HG03442 (cell line): Measurements from ENCODE around the gene SMARCD3.

Experiments used
- ATAC-seq: cut with Tn5 transposase; IDR thresholded peaks from one replicate; pipeline ENCODE4 v1.9.1; 2021; ENCODE audit warnings: mild to moderate bottlenecking, moderate library complexity; ENCODE audit not compliant: unreplicated experiment

Gene SMARCD3

GRCh38 chr7:151273651-151274390 lies 25.3 kb upstream of the SMARCD3 start:
- ATAC-seq: no peak

- ATAC-seq: no peak
Measured at GRCh38 chr7:151272877-151273276, 24.4 kb upstream of the SMARCD3 start.

- no peak for ATAC-seq
Measured at GRCh38 chr7:151272405-151272804, 23.9 kb upstream of the SMARCD3 start.

- no peak for ATAC-seq
Measured at GRCh38 chr7:151271699-151272355, 23.3 kb upstream of the SMARCD3 start.

GRCh38 chr7:151269511-151269910 lies 21.0 kb upstream of the SMARCD3 start:
- no peak for ATAC-seq

GRCh38 chr7:151265351-151265931 lies 16.9 kb upstream of the SMARCD3 start:
- no peak for ATAC-seq

- no peak for ATAC-seq
Measured at GRCh38 chr7:151264615-151265014, 16.1 kb upstream of the SMARCD3 start.

- no peak for ATAC-seq
Measured at GRCh38 chr7:151261529-151261928, 13.0 kb upstream of the SMARCD3 start.

- no peak for ATAC-seq
Measured at GRCh38 chr7:151260883-151261282, 12.4 kb upstream of the SMARCD3 start.

GRCh38 chr7:151260471-151260870 lies 12.0 kb upstream of the SMARCD3 start:
- ATAC-seq: no peak

GRCh38 chr7:151257990-151258389 lies 9.5 kb upstream of the SMARCD3 start:
- ATAC-seq: no peak

- no peak for ATAC-seq
Measured at GRCh38 chr7:151256410-151257045, 8.0 kb upstream of the SMARCD3 start.

- ATAC-seq: no peak
Measured at GRCh38 chr7:151255390-151255789, 6.9 kb upstream of the SMARCD3 start.

- ATAC-seq: no peak
Measured at GRCh38 chr7:151254851-151255250, 6.4 kb upstream of the SMARCD3 start.

- no peak for ATAC-seq
Measured at GRCh38 chr7:151254316-151254715, 5.8 kb upstream of the SMARCD3 start.

- ATAC-seq: no peak
Measured at GRCh38 chr7:151252961-151253711, 4.6 kb upstream of the SMARCD3 start.

- ATAC-seq: no peak
Measured at GRCh38 chr7:151252561-151252835, 4.0 kb upstream of the SMARCD3 start.

- ATAC-seq: no peak
Measured at GRCh38 chr7:151251689-151252560, 3.4 kb upstream of the SMARCD3 start.

GRCh38 chr7:151251328-151251688 lies 2.8 kb upstream of the SMARCD3 start:
- ATAC-seq: no peak
